Pericardium fibroblast (primary cell): ENCODE data around the gene ZSCAN23. TPM values are rescaled to one million over a fixed set of nuclear protein-coding genes. Genes with fewer than 3 reads are reported as not detected.

Experiments used
- total RNA-seq: library from RNA; depleted of rRNA; stranded (reverse); fragments of >200 nt; gene quantifications from 2 replicates; pipeline ENCODE4 v1.2.3, GENCODE V29; 2015

ZSCAN23 gene
- total RNA-seq = 0.34 and 0.93 TPM in 2 replicates

GRCh38 chr6:28443112-28443773 lies at the start of gene ZSCAN23:
Gene ZSCAN23, minus strand, starts transcription at chr6:28443491. Its CDS starts 7,225 bp downstream, at chr6:28436266.

GRCh38 chr6:28399350-28400121 lies 43.8 kb downstream of the ZSCAN23 start, which contains the start of gene ZSCAN12:
Gene ZSCAN12, minus strand, starts transcription at chr6:28399747. Its CDS starts 1,342 bp downstream, at chr6:28398405.

Other genes with a start within 250 kb of the ZSCAN23 start
- 4.3 and 7.1 TPM in 2 replicates for gene ZSCAN9, start 218.2 kb downstream of the ZSCAN23 start, total RNA-seq
- 4.2 and 5.4 TPM in 2 replicates for gene ZKSCAN4, start 191.2 kb downstream of the ZSCAN23 start, total RNA-seq
- gene NKAPL, start 184.2 kb downstream of the ZSCAN23 start, total RNA-seq = 2.3 and 3.7 TPM in 2 replicates
- 7.4 and 10.3 TPM in 2 replicates for gene ZSCAN26, start 176.3 kb downstream of the ZSCAN23 start, total RNA-seq
- 3.7 and 5.0 TPM in 2 replicates for gene PGBD1, start 161.9 kb downstream of the ZSCAN23 start, total RNA-seq
- gene ZSCAN31, start 107.3 kb downstream of the ZSCAN23 start, total RNA-seq = 0.68 and 3.5 TPM in 2 replicates
- 1.7 and 3.2 TPM in 2 replicates for gene ZKSCAN3, start 93.5 kb downstream of the ZSCAN23 start, total RNA-seq
- gene ZSCAN12, start 43.7 kb downstream of the ZSCAN23 start, total RNA-seq = 2.7 and 3.9 TPM in 2 replicates
- not detected in 2 replicates for gene GPX6, start 72.3 kb upstream of the ZSCAN23 start, total RNA-seq
- not detected in 2 replicates for gene GPX5, start 82.4 kb upstream of the ZSCAN23 start, total RNA-seq